Measurements from ENCODE around the gene RGS11.

Gene RGS11

DNA sequence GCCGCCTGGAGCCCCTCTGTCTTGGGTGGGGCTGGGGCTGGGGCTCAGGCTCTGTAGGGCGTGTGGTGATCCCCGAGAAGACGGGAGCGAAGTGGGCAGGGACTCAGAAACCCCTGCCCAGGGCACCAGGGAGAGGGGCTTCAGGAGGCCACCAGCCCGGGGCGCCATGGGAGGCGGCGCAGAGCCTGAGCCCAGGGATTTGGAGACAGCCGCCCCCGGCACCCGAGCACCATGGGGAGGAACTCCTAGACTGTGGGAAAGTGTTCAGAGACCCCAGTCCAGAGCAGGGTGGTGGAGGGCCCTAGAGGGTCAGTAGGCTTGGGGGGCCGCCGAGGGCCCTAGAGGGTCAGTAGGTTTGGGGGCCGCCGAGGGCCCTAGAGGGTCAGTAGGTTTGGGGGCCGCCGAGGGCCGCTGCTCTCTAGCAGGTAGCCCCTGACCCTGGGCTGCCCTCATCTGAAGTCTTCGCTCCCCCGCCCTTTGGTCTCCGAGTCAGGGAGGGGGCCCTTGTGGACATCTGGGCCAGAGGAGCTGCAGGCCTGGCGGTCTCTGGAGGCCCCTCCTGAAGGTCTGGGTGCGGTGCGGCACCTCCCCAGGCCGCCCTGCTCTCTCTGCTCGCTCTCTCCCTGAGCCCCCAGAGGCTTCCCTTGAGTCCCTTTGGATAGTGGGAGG is 5.4 kb upstream of the RGS11 start:
- DNase-seq (ENCODE audit: low read depth) = no peak
- TF ChIP-seq, protein P1, sequence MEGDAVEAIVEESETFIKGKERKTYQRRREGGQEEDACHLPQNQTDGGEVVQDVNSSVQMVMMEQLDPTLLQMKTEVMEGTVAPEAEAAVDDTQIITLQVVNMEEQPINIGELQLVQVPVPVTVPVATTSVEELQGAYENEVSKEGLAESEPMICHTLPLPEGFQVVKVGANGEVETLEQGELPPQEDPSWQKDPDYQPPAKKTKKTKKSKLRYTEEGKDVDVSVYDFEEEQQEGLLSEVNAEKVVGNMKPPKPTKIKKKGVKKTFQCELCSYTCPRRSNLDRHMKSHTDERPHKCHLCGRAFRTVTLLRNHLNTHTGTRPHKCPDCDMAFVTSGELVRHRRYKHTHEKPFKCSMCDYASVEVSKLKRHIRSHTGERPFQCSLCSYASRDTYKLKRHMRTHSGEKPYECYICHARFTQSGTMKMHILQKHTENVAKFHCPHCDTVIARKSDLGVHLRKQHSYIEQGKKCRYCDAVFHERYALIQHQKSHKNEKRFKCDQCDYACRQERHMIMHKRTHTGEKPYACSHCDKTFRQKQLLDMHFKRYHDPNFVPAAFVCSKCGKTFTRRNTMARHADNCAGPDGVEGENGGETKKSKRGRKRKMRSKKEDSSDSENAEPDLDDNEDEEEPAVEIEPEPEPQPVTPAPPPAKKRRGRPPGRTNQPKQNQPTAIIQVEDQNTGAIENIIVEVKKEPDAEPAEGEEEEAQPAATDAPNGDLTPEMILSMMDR (IDR thresholded peaks at IDR 0.05; ENCODE audit: insufficient read depth, low read depth, low read length, missing control alignments) = no peak
- no peak overlapping the region for H3K4me3 ChIP-seq (ENCODE audit: low read depth, low read length)

DNA sequence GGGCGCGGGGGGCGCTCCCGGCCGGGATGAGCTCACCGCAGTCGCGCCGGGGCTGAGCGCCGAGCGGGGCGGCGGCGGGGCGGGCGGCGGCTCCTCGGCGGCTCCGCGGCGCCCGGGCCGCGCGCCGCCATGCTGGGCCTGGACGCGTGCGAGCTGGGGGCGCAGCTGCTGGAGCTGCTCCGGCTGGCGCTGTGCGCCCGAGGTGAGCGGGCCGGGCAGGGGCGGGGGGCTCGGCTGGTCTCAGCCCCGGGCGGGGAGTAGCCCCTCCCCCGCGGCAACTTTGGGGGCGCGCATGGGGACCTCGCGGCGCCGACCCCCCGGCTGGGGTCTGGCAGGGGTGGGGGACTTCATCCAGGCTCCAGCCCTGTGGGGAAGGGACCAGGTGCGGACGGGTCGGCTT is 4.8 kb upstream of the RGS11 start, which contains the start of gene ARHGDIG:
Gene ARHGDIG, plus strand, starts transcription at position 40 of the 400 bp plus-strand sequence. Its CDS starts 90 bp downstream, at position 130.
- TF ChIP-seq, protein P1 (IDR thresholded peaks at IDR 0.05; ENCODE audit: insufficient read depth, low read depth, low read length, missing control alignments) = no peak
- H3K4me3 ChIP-seq (ENCODE audit: low read depth, low read length) = no peak within 1 kb of the TSS
- DNase-seq (ENCODE audit: low read depth) = no peak

DNA sequence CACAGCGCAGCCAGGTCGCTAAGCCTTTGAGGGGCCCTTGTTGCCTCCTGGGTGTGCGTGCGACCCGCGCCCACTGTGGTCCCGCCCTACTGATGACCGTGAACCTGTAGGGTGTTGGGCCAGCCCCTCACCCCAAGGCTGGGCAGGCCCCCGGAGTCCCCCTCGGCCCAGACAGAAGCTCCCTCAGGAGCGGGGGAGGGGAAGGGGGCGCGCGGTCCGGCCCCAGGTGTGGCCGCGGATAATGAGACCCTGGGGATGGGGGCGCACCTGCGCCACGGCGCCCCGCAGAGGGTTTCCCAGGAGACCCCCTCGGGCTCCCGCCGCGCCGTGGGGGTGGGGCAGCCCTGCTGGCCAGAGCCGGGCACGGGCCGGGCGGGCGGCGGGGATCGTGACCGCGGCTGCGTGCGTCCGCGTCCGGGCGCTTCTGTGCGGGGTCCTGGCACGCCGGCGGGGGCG is 4.3 kb upstream of the RGS11 start:
- DNase-seq (ENCODE audit: low read depth) = no peak
- no peak overlapping the region for H3K4me3 ChIP-seq (ENCODE audit: low read depth, low read length)
- TF ChIP-seq, protein P1 (IDR thresholded peaks at IDR 0.05; ENCODE audit: insufficient read depth, low read depth, low read length, missing control alignments) = no peak

DNA sequence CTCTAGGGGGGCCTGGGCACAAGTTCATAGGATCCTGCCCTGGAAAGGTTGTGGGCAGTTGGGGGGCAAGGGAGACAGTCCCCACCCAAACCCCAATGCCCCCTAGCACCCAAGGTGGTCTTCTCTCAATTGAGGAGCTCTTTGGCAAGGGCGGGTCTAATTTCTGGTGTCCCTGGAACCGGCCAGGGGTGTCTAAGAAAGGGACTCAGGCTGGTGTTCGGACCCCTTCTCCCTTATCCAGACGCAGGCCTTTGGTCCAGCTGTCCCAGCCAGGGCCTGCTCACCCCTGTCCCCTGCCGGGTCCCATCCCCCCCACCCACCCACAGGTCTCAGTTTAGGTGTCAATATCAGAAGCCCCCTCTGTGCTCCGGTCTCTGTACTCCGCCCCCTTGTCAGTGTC is 3.8 kb upstream of the RGS11 start:
- H3K4me3 ChIP-seq (ENCODE audit: low read depth, low read length) = no peak overlapping the region
- no peak for DNase-seq (ENCODE audit: low read depth)
- TF ChIP-seq, protein P1 (IDR thresholded peaks at IDR 0.05; ENCODE audit: insufficient read depth, low read depth, low read length, missing control alignments) = no peak

DNA sequence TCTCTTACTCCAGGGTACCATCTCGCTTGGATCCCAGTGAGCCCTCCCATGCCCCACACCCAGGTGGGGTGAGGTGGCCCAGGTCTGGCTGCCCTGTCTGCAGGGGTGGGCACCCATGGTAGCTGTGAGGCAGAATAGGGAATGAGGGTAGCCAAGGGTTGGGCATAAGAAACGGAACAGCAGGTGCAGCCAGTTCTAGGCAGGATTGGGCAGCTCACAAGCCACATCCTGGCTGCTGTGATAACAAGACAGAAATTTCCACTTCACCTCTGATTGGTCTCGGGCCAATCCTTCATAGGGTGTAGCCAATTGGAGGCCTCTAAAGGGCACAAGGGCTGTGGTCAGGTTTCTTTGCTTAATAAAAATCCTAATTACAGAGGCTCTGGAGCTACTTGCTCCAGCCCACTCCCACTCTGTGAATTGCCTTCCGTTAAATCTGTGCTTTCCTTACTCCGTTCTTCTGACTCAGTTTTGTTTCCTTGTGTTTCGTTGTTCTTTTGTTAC is 3.2 kb upstream of the RGS11 start:
- TF ChIP-seq, protein P1 (IDR thresholded peaks at IDR 0.05; ENCODE audit: insufficient read depth, low read depth, low read length, missing control alignments) = no peak
- peak; percentile 61 for DNase-seq (ENCODE audit: low read depth)

DNA sequence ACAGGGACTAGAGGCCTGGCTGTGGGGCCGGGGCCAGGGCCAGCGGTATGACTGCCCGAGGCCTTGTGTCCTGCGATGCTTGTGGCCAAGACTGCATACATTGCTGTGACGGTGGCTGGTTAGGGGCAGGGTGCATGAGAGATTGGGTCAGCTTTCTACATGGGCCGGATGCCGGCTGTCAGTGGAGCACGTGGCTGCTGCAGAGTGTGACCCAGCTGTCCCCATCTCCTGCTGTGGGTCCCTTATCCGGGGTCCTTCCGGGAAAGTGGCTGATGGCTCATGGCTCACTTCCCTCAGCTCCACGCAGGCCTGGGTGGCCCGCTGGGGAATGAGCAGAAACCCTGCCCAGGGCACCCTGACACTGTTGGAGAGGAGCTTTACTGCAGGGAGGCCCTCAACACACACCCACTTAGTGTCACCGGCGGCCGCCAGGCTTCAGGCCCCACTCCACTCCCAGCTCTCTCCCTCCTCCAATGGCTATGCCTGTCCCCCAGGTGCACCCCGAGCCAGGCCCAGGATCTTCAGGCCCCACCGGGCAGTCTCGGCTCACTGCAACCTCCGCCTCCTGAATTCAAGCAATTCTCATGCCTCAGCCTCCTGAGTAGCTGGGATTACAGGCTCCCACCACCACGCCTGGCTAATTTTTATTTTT is 808 bp upstream of the RGS11 start:
- DNase-seq (ENCODE audit: low read depth) = no peak
- no peak overlapping the region for H3K4me3 ChIP-seq (ENCODE audit: low read depth, low read length)
- TF ChIP-seq, protein P1 (IDR thresholded peaks at IDR 0.05; ENCODE audit: insufficient read depth, low read depth, low read length, missing control alignments) = no peak

More for the DNA sequence above, 3.2 kb upstream of the RGS11 start:
- no peak overlapping the region for H3K4me3 ChIP-seq (ENCODE audit: low read depth, low read length)

Data from GM12865 (cell line).